ENCODE measurements around the gene BACH2. TPM values are rescaled to one million over a fixed set of nuclear protein-coding genes. Genes with fewer than 3 reads are reported as not detected.
"Not testable (repeated sequence)": the region's sequence is repeated elsewhere in the genome, so short reads cannot be mapped to it uniquely, and the experiment has no call there.

BACH2 gene
- total RNA-seq, 8 experiments from 2014 or later, result 0.25 to 34.3 (median 19.4) TPM

DNA sequence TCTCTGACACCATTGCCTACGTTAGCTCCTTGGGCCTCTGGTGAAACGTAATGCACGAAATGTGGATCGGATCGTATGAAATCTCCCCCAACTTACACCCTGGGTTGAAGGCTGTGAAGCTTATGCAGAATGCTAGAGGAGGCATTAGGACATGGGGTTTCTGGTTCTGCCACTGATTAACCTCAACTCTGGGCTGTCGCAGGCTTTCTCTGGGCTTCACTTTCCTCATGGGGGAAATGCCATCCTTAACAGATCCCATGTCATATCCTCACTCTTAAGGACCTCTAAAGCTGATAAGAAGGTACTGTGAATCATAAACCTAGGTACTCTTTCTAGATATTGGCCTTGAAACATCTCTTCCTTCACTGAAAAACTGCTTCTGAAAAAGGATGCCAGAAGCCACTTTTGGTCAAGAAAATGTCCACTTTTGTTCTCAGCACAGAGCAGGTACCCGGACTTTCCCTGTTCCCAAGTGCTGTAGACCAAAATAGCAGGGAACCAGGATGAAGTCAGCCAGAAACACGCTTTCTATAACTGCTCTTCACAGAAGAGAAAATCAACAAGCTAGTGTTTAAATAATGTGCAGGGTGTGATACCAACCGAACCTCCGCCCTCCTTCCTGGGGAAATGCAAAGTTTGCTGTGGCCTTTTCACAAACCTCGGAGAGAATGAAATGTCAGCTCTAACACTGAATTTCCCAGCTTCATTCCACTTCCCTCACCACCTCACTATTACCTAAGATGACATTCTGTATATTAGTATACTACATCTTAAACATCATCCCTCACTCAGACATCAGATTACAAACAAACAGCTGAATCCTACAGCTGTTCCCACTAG lies 118.9 kb downstream of the BACH2 start:
- Histone ChIP-seq H3K4me3 (no peak overlapping the region), H3K27ac (no peak overlapping the region), H3K4me1 (replicated peaks in 1 of 2) (peaks cover 6 to 10% of the 10 kb centered on the region in 2 donors)
- in situ Hi-C loops (cut with MboI; ENCODE audit: low pct_unique_long_range_greater_than_20kb in 2 of 9, low sequenced_read_pairs in 9 of 9, unreplicated experiment in 9 of 9), result loop anchor here in 1 of 9 experiments (25.0 kb wide), 1 partner anchor 215 kb away; no protein-coding TSS in a partner anchor
- peak in 5 of 8 experiments; percentile 33 to 79 (median 66) for ATAC-seq (replicated peaks in 6 of 8)
- 34 to 95% (median 80%) methylated on average over 3 to 9 of the region's 11 CpGs for WGBS, 10 experiments

DNA sequence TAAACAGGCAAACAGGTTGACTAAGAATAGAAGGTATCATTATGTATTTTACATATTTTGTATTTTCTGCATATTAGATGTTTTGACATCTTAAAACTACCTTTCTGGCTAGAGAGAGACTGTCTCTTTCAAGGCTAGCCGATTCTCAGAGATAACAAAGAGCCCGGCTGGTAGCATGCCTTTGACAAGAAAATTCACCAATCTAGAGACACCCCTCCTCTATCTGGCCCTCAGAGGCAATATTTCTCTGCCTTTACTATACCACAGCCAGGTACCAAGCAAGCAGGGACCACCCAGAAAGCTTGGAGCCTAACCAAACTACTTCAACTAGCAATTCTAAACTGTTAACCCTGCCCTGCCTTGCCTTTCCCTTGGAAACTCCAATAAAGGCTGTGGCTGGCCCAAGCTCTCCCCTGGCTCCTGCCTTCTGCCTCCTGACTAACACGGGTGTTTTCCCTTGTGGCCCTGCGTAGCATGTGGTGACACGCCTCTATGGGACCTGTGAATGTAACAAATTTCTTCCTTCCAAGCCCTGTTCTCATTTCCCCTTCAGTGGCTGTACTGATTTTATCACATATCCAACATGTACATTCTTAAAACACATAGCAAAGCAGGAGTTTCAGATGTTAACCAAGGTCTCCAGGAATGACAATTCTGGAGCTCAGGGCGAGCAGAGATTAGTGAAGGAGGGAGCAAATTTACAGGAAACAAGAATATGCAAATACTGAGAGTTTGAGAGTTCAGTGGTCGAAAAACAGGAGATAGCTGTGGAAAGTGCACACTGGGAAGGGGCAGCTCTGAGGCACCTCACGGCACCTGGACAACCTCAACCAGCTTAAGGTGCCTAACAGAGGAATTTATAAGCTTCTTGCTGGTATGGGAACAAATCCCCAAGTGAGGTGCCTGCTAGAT lies 120.8 kb downstream of the BACH2 start:
- in situ Hi-C loops (cut with MboI; ENCODE audit: low pct_unique_long_range_greater_than_20kb in 2 of 9, low sequenced_read_pairs in 9 of 9, unreplicated experiment in 9 of 9), result loop anchor here in 1 of 9 experiments (25.0 kb wide), 1 partner anchor 214 kb away; no protein-coding TSS in a partner anchor
- H3K4me1 ChIP-seq (replicated peaks in 1 of 2), result no peaks in the 10 kb centered on the region
- 64 to 100% (median 78%) methylated on average over 1 to 5 of the region's 8 CpGs; no CpG with 5 or more reads in 2 of the 10 experiments for WGBS, 10 experiments

DNA sequence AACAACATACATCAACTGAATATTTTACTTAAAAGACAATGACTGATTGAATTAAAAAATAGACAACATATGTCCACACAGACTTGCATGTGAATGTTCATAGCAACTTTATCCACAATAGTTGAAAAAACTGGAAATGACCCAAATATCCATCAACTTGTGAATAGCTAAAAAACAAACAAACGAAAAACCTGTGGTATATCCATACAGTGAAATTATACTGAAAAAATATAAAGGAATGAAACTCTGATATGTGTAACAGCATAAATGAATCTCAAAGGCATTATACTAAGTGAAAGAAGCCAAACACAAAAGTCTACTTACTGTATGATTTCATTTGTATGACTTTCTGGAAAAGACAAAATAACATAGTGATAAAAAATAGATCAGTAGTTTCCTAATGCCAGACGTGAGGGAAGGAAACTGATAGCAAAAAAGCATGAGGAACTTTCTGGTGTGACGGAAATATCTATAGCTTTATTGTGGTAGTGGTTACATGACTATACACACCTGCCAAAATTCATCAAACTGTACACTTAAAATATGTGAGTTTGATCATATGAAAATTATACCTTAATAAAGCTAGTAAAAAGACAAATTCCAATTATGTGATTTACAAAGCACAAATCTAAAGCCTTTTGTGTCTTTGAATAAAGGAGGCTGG lies 123.2 kb downstream of the BACH2 start:
- 37 to 100% (median 80%) methylated on average over 1 to 3 of the region's 3 CpGs for WGBS, 10 experiments
- in situ Hi-C loops (cut with MboI; ENCODE audit: low pct_unique_long_range_greater_than_20kb in 2 of 9, low sequenced_read_pairs in 9 of 9, unreplicated experiment in 9 of 9), result no loop called here
- Histone ChIP-seq H3K4me1 (replicated peaks in 1 of 2) (peaks cover 3 to 7% of the 10 kb centered on the region in 2 donors), H3K4me3 (no peak overlapping the region), H3K27ac (no peak overlapping the region)
- ATAC-seq (replicated peaks in 6 of 8), result no peak

More for the DNA sequence above, 120.8 kb downstream of the BACH2 start:
- Histone ChIP-seq H3K4me3 (no peak overlapping the region), H3K27ac (no peak overlapping the region)
- ATAC-seq (replicated peaks in 6 of 8), result peak in 5 of 8 experiments; percentile 31 to 86 (median 60)

DNA sequence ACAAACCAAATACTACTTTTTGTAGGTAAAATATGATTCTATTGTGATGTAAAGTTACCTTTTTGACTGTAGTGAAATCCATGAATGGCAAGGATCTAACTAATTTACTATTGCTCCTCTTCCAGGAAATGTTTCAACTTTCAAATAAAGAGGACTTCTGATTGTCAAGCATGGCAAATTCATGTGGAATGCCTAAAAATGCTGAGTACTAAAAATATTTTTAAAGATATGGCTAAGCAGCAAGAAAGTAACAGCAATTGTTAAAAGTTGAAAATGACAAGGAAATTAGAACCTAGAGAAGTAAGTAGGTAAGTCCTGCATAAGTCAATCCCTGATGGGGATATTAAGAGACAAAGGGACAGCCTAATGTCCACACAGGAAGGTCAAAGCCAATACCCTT lies 126.0 kb downstream of the BACH2 start:
- peaks cover 3 to 7% of the 10 kb centered on the region in 2 donors for H3K4me1 ChIP-seq (replicated peaks in 1 of 2)
- H3K4me3 ChIP-seq, result no peak overlapping the region
- H3K27ac ChIP-seq, result no peak overlapping the region
- no peak for ATAC-seq (replicated peaks in 6 of 8)
- in situ Hi-C loops (cut with MboI; ENCODE audit: low pct_unique_long_range_greater_than_20kb in 2 of 9, low sequenced_read_pairs in 9 of 9, unreplicated experiment in 9 of 9), result no loop called here

DNA sequence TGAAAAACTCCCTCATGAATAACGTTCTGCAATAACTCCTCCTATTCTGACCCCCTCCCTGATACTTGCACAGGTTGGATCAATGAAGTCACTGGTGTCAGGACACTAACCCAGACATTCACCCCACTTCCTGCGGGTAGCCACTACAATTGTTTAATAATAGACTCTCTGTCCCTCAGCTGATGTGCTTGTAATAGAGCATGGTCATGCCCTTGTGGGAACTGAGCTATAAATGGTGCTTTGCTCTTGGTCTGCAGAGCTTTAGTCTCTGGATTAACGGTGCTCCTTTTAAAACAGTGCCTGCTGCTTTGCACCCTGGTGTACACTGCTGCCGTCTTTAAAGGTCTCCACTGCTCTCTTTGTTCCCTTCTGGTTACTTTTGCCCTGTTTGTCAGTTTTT lies 127.3 kb downstream of the BACH2 start:
- Histone ChIP-seq H3K4me3 (no peak overlapping the region), H3K4me1 (replicated peaks in 1 of 2) (peaks cover 3 to 7% of the 10 kb centered on the region in 2 donors), H3K27ac (no peak overlapping the region)
- ATAC-seq (replicated peaks in 6 of 8), result peak in 5 of 8 experiments; percentile 39 to 64 (median 48)
- in situ Hi-C loops (cut with MboI; ENCODE audit: low pct_unique_long_range_greater_than_20kb in 2 of 9, low sequenced_read_pairs in 9 of 9, unreplicated experiment in 9 of 9), result no loop called here
- WGBS, 10 experiments, result 0 to 80% (median 38%) methylated on average over 1 to 3 of the region's 4 CpGs; no CpG with 5 or more reads in 2 of the 10 experiments

DNA sequence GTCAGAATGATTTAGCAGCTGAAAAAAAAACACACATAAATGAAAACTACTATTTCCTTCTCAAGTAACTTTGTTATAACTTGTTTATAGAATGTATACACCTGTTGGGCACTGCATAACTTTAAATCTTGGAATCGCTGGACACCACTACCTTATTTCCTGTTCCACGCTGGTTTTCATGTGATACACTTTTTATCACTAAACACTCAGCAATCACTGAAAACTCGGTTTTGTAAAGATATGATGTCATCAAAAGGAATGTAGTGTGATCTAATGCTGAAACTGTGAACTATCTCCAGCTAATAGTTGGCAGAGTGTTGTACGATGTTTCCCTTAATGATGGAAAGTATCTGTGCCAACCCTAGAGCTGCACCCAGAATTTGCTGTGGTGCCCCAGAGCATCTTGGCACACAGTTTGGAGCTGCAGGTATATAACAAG lies 127.9 kb downstream of the BACH2 start:
- Histone ChIP-seq H3K4me3 (no peak overlapping the region), H3K27ac (no peak overlapping the region), H3K4me1 (replicated peaks in 1 of 2) (peaks cover 3 to 7% of the 10 kb centered on the region in 2 donors)
- 8 to 100% (median 62%) methylated on average over 1 to 4 of the region's 4 CpGs; no CpG with 5 or more reads in 2 of the 10 experiments for WGBS, 10 experiments
- in situ Hi-C loops (cut with MboI; ENCODE audit: low pct_unique_long_range_greater_than_20kb in 2 of 9, low sequenced_read_pairs in 9 of 9, unreplicated experiment in 9 of 9), result no loop called here
- peak in 3 of 8 experiments; percentile 25 to 67 (median 54) for ATAC-seq (replicated peaks in 6 of 8)

DNA sequence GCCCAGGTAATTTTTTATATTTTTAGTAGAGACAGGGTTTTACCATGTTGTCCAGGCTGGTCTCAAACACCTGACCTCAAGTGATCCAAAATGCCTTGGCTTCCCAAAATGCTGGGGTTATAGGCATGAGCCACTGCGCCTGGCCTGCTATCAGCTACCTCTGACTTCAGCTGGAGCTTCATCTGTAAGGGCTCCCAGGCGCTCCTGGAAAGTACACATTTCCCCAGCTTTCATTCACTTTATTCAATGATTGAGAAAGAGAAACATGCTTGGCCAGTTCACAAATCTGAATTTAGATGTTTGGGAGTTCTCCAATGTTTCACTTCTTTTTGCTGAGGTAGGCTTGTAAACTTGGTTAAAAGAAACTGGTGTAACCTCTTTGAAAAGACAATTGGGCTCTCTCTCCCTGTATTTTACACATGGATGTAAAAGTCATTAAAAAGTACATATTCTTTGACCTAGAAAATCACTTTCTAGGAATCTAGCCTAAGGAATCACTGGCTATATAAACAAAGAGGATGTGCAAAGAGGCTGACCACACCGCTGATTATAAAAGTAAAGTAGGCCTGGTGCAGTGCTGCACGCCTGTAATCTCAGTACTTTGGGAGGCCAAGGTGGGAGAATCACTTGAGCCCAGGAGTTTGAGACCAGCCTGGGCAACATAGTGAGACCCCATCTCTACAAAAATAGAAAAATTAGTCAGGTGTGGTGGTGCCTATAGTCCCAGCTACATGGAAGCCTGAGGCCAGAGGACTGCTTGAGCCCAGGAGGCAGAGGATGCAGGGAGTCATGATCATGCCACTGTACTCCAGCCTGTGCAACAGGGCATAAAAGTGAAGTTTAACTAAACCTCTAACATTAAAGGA lies 128.9 kb downstream of the BACH2 start:
- Histone ChIP-seq H3K4me1 (replicated peaks in 1 of 2) (peaks cover 3 to 7% of the 10 kb centered on the region in 2 donors), H3K4me3 (no peak overlapping the region), H3K27ac (no peak overlapping the region)
- no peak for ATAC-seq (replicated peaks in 6 of 8)
- 90 to 100% (median 100%) methylated on average over 1 to 4 of the region's 4 CpGs; no CpG with 5 or more reads in 1 of the 10 experiments for WGBS, 10 experiments
- in situ Hi-C loops (cut with MboI; ENCODE audit: low pct_unique_long_range_greater_than_20kb in 2 of 9, low sequenced_read_pairs in 9 of 9, unreplicated experiment in 9 of 9), result no loop called here

DNA sequence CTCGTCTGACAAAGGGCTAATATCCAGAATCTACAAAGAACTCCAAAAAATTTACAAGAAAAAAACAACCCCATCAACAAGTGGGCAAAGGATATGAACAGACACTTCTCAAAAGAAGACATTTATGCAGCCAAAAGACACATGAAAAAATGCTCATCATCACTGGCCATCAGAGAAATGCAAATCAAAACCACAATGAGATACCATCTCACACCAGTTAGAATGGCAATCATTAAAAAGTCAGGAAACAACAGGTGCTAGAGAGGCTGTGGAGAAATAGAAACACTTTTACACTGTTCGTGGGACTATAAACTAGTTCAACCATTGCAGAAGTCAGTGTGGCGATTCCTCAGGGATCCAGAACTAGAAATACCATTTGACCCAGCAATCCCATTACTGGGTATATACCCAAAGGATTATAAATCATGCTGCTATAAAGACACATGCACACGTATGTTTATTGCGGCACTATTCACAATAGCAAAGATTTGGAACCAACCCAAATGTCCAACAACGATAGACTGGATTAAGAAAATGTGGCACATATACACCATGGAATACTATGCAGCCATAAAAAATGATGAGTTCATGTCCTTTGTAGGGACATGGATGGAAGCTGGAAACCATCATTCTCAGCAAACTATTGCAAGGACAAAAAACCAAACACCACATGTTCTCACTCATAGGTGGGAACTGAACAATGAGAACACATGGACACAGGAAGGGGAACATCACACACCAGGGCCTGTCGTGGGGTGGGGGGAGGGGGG lies 130.3 kb downstream of the BACH2 start:
- H3K4me1 ChIP-seq (replicated peaks in 1 of 2); in situ Hi-C loops (cut with MboI; ENCODE audit: low pct_unique_long_range_greater_than_20kb in 2 of 9, low sequenced_read_pairs in 9 of 9, unreplicated experiment in 9 of 9); H3K4me3 ChIP-seq; H3K27ac ChIP-seq; ATAC-seq (replicated peaks in 6 of 8): not testable (repeated sequence)
- WGBS, 10 experiments, result 100% methylated on average over 1 of the region's 7 CpGs; no CpG with 5 or more reads in 9 of the 10 experiments

DNA sequence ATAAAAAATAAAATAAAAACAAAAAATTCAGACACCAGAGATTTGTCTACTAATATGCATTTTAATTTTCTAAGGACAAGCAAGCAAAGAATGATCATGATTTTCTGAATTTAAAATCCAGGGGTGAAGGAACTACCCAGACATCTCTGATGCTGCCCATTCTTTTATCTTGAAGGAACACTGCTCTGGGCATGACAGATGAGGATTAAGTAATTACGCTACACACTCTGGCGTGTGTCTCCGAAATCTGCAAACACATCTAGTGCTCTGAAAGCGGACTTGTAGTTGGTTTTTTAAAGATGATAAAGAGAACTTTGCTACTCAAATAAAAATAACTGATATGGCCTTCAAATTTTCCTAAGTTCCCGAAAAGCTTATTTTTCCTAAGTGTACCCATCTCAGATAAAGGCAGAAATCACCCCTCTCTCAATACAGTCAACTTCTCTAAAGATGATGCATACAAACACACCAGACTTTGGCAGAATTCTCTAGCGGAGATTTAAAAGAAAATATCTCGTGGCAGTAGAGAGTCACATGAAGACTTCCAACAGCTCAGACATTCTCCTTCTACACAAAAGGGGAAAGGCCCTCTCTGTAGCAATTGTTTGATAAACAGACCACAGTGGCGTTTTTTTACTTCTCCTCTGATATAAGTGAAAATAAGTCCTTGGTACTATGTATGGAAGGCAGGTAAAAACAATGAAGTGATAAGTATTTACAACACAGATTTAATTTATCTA lies 133.8 kb downstream of the BACH2 start:
- Histone ChIP-seq H3K27ac (no peak overlapping the region), H3K4me1 (replicated peaks in 1 of 2) (peaks cover 18 to 27% of the 10 kb centered on the region in 2 donors), H3K4me3 (no peak overlapping the region)
- WGBS, 10 experiments, result 20 to 95% (median 82%) methylated on average over 1 to 7 of the region's 8 CpGs
- in situ Hi-C loops (cut with MboI; ENCODE audit: low pct_unique_long_range_greater_than_20kb in 2 of 9, low sequenced_read_pairs in 9 of 9, unreplicated experiment in 9 of 9), result no loop called here
- ATAC-seq (replicated peaks in 6 of 8), result peak in 3 of 8 experiments; percentile 34 to 42 (median 34)

DNA sequence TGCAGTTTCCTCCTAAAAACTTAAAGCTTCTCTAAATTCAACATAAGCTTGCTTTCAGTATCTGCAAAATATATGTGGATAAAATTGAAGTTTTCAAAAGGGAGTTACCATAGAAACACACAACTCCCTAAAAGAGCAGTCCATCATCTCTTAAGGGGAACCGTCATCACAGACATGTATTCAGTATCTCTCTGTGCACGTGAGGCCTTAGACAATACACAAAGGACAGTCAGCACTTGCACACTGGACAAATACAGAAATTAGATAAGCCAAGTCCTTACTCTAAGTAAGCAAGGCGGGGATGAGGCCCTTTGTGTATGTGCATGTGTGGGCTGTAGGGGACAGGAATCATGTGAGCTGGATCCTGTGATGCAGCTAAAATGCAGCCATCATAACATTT lies 136.6 kb downstream of the BACH2 start:
- 8 to 100% (median 70%) methylated on average over 1 to 3 of the region's 3 CpGs; no CpG with 5 or more reads in 3 of the 10 experiments for WGBS, 10 experiments
- ATAC-seq (replicated peaks in 6 of 8), result peak in 7 of 8 experiments; percentile 53 to 97 (median 94)
- Histone ChIP-seq H3K4me1 (replicated peaks in 1 of 2) (peaks cover 20 to 33% of the 10 kb centered on the region in 2 donors), H3K27ac (no peak overlapping the region), H3K4me3 (no peak overlapping the region)
- in situ Hi-C loops (cut with MboI; ENCODE audit: low pct_unique_long_range_greater_than_20kb in 2 of 9, low sequenced_read_pairs in 9 of 9, unreplicated experiment in 9 of 9), result no loop called here

DNA sequence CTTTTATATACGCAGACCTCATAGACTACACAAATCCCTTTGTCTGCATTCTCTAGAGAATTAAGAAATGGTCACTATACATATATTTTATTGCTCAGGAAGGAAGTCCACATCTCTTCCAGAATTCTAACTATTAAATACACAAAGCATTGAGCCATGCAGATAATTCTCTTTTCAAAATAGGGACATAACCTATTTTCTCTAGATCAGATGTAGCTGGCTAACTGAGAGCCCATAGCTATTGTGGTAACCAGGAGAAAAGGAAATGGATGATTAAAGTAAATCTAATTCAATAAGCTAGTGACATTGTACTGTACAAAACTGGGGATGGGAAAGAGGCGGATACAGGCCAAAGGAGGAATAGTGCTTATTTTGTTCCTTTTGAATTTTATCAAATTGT lies 137.2 kb downstream of the BACH2 start:
- Histone ChIP-seq H3K4me1 (replicated peaks in 1 of 2) (peaks cover 26 to 38% of the 10 kb centered on the region in 2 donors), H3K27ac (no peak overlapping the region), H3K4me3 (no peak overlapping the region)
- in situ Hi-C loops (cut with MboI; ENCODE audit: low pct_unique_long_range_greater_than_20kb in 2 of 9, low sequenced_read_pairs in 9 of 9, unreplicated experiment in 9 of 9), result no loop called here
- 58 to 100% (median 93%) methylated on average over 1 to 2 of the region's 2 CpGs for WGBS, 10 experiments
- ATAC-seq (replicated peaks in 6 of 8), result peak in 1 of 8 experiments; percentile 25

All from motor neuron (in vitro differentiated cells).